ENCODE results near the gene HDGFL3.

Gene HDGFL3

GRCh38 chr15:83132861-83133523, 74.6 kb downstream of the HDGFL3 start:
- Histone ChIP-seq H3K4me3 (ENCODE audit: low read depth, low read length) (no peak overlapping the region), H3K27me3 (no peaks in the 10 kb centered on the region), H3K9me3 (no peaks in the 10 kb centered on the region), H3K4me1 (peaks cover 2% of the 10 kb centered on the region), H3K36me3 (no peaks in the 10 kb centered on the region; the same call in 1 of the 2 replicates)
- no peak for DNase-seq
- TF ChIP-seq, protein P1, sequence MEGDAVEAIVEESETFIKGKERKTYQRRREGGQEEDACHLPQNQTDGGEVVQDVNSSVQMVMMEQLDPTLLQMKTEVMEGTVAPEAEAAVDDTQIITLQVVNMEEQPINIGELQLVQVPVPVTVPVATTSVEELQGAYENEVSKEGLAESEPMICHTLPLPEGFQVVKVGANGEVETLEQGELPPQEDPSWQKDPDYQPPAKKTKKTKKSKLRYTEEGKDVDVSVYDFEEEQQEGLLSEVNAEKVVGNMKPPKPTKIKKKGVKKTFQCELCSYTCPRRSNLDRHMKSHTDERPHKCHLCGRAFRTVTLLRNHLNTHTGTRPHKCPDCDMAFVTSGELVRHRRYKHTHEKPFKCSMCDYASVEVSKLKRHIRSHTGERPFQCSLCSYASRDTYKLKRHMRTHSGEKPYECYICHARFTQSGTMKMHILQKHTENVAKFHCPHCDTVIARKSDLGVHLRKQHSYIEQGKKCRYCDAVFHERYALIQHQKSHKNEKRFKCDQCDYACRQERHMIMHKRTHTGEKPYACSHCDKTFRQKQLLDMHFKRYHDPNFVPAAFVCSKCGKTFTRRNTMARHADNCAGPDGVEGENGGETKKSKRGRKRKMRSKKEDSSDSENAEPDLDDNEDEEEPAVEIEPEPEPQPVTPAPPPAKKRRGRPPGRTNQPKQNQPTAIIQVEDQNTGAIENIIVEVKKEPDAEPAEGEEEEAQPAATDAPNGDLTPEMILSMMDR (IDR thresholded peaks at IDR 0.05; ENCODE audit: low read depth, low read length), result no peak

GRCh38 chr15:83129791-83130190, 77.8 kb downstream of the HDGFL3 start:
- no peak overlapping the region for H3K4me3 ChIP-seq (ENCODE audit: low read depth, low read length)
- H3K4me1 ChIP-seq, result peaks cover 1% of the 10 kb centered on the region
- H3K36me3 ChIP-seq, result no peaks in the 10 kb centered on the region; the same call in 1 of the 2 replicates
- DNase-seq, result no peak
- TF ChIP-seq, protein P1 (IDR thresholded peaks at IDR 0.05; ENCODE audit: low read depth, low read length), result no peak
- H3K27me3 ChIP-seq, result no peaks in the 10 kb centered on the region
- H3K9me3 ChIP-seq, result no peaks in the 10 kb centered on the region

GRCh38 chr15:83127547-83128150, 80.0 kb downstream of the HDGFL3 start:
- H3K27me3 ChIP-seq, result no peaks in the 10 kb centered on the region
- DNase-seq, result no peak
- no peak overlapping the region for H3K4me3 ChIP-seq (ENCODE audit: low read depth, low read length)
- no peaks in the 10 kb centered on the region for H3K36me3 ChIP-seq
- TF ChIP-seq, protein P1 (IDR thresholded peaks at IDR 0.05; ENCODE audit: low read depth, low read length), result no peak
- H3K4me1 ChIP-seq, result no peaks in the 10 kb centered on the region
- no peaks in the 10 kb centered on the region for H3K9me3 ChIP-seq

DNA sequence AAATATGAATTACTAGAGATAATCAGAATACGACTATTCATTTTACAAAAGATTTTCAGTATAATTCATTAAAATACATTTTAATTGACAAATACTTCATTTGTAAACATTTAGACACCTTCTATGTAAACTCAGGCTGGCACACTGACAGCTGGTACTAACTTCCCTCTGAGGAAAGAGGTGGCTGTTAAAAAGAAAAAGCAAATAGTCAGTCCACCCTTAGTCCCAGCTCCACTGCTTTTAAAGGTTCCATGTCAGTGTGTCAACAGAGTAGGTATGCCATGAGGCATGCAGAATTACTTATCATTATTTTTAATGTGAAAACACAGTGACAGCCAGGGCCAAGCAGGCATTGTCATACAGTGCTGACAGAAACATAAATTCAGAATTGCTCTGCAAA, 84.1 kb downstream of the HDGFL3 start:
- Histone ChIP-seq H3K9me3 (no peaks in the 10 kb centered on the region), H3K4me1 (no peaks in the 10 kb centered on the region; the same call in 1 of the 2 replicates), H3K27me3 (no peaks in the 10 kb centered on the region), H3K36me3 (no peaks in the 10 kb centered on the region), H3K4me3 (ENCODE audit: low read depth, low read length) (no peak overlapping the region)
- no peak for DNase-seq
- TF ChIP-seq, protein P1 (IDR thresholded peaks at IDR 0.05; ENCODE audit: low read depth, low read length), result no peak

GRCh38 chr15:83119968-83120581, 87.5 kb downstream of the HDGFL3 start:
- no peaks in the 10 kb centered on the region for H3K9me3 ChIP-seq
- H3K4me1 ChIP-seq, result no peaks in the 10 kb centered on the region; the same call in 1 of the 2 replicates
- no peaks in the 10 kb centered on the region for H3K36me3 ChIP-seq
- no peaks in the 10 kb centered on the region for H3K27me3 ChIP-seq
- no peak overlapping the region for H3K4me3 ChIP-seq (ENCODE audit: low read depth, low read length)
- no peak for DNase-seq
- TF ChIP-seq, protein P1 (IDR thresholded peaks at IDR 0.05; ENCODE audit: low read depth, low read length), result no peak

DNA sequence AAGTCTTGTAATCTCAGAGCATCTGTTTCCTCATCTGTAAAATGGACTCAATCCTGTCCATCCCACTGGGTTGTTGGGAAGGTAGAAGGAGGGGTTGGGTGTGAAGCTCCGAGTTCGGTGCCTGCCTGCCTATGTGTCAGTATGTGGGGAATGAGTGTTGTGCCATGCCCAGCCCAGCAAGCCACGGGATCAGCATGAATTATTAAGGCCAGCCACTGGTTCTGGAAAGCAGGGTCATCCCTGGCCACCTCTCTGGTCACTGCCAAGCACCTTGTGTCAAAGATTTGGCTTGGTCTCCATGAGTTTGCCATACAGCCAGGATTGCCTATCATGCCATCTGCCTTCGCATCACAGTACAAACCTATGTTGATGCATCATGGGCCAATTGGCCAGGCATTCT, 88.7 kb downstream of the HDGFL3 start:
- no peak overlapping the region for H3K4me3 ChIP-seq (ENCODE audit: low read depth, low read length)
- TF ChIP-seq, protein P1 (IDR thresholded peaks at IDR 0.05; ENCODE audit: low read depth, low read length), result no peak
- no peaks in the 10 kb centered on the region for H3K36me3 ChIP-seq
- no peak for DNase-seq
- no peaks in the 10 kb centered on the region for H3K27me3 ChIP-seq
- no peaks in the 10 kb centered on the region for H3K9me3 ChIP-seq
- H3K4me1 ChIP-seq, result no peaks in the 10 kb centered on the region; the same call in 1 of the 2 replicates

All from BE2C (cell line).